ENCODE measurements around the gene GNA15. TPM values are rescaled to one million over a fixed set of nuclear protein-coding genes. Genes with fewer than 3 reads are reported as not detected.

Gene GNA15
- total RNA-seq, 3 donors from 2014 or later (not counting 1 experiment from before 2014, with no cell fraction given), result 3.9 to 10.4 (median 8.4) TPM

DNA sequence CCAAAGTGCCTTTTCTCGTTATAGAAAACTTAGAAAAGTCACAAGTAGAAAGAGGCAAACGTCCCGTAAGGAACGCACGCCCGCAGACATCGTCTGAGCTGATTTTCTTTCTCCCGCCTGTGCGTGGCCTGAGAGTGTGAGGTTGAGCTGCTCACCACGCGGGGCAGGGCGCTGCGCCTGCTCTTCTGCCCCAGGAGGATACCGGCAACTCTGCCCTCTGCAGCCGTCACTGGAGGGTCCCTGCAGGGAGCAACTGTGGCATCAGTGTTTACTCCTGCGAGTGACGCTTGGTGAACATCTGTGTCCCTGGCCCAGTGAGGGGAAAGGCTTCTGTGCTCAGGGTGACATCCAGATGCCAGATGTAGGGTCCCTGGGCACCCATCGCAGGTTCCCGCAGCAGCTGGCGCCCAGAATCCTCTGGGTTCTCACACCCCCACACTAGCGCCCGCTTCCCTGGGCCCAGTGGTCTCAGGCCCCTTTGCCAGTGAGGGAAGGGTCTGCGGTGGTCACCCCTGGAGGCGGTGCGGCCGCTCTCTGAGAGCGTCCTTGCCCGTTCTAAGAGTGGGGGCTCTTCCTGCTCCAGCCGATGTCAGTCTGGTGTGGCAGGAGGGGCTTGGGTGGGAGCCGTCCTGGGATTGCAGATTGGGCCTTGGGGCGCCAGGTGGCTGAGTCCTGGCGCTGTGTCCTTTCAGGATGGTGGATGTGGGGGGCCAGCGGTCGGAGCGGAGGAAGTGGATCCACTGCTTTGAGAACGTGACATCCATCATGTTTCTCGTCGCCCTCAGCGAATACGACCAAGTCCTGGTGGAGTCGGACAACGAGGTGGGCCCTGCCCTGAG, 17.4 kb upstream of the GNA15 start:
- no peaks in the 10 kb centered on the region for H3K4me1 ChIP-seq (ENCODE audit: control insufficient read depth, insufficient read depth, low read length)
- H3K36me3 Mint-ChIP-seq, result no peaks in the 10 kb centered on the region
- H3K36me3 ChIP-seq (ENCODE audit: control insufficient read depth, insufficient read depth, low read length), result no peaks in the 10 kb centered on the region
- H3K27me3 ChIP-seq (ENCODE audit: control insufficient read depth, insufficient read depth, low read length), result no peaks in the 10 kb centered on the region
- intact Hi-C loops (cut with micrococcal nuclease), result no loop called here
- H3K4me1 Mint-ChIP-seq, result no peaks in the 10 kb centered on the region
- ATAC-seq (no peak), DNase-seq (no peak)
- no peak overlapping the region for H3K27ac Mint-ChIP-seq
- H3K27ac ChIP-seq (ENCODE audit: low read length), result no peak overlapping the region
- no peaks in the 10 kb centered on the region for H3K9me3 ChIP-seq (ENCODE audit: control insufficient read depth, insufficient read depth, low read length)
- H3K4me3 Mint-ChIP-seq, result no peak overlapping the region
- H3K27me3 Mint-ChIP-seq (ENCODE audit: low read depth in 2 of 2), result no peaks in the 10 kb centered on the region
- 87% methylated on average over 42 of the region's 42 CpGs for whole genome bisulfite sequencing (ENCODE audit: insufficient coverage)
- H3K4me3 ChIP-seq (ENCODE audit: low read length), result no peak overlapping the region
- no peak for TF ChIP-seq CTCF (IDR thresholded peaks at IDR 0.05)
- no peaks in the 10 kb centered on the region for H3K9me3 Mint-ChIP-seq

GRCh38 chr19:3119071-3119595, 16.7 kb upstream of the GNA15 start:
- Histone ChIP-seq H3K27ac (ENCODE audit: low read length) (no peak overlapping the region), H3K36me3 (ENCODE audit: control insufficient read depth, insufficient read depth, low read length) (no peaks in the 10 kb centered on the region), H3K27me3 (ENCODE audit: control insufficient read depth, insufficient read depth, low read length) (no peaks in the 10 kb centered on the region), H3K9me3 (ENCODE audit: control insufficient read depth, insufficient read depth, low read length) (no peaks in the 10 kb centered on the region), H3K4me3 (ENCODE audit: low read length) (no peak overlapping the region), H3K4me1 (ENCODE audit: control insufficient read depth, insufficient read depth, low read length) (no peaks in the 10 kb centered on the region)
- no peak overlapping the region for H3K27ac Mint-ChIP-seq
- no peak for TF ChIP-seq CTCF (IDR thresholded peaks at IDR 0.05)
- H3K4me3 Mint-ChIP-seq, result no peak overlapping the region
- H3K36me3 Mint-ChIP-seq, result no peaks in the 10 kb centered on the region
- DNase-seq, result no peak
- no peaks in the 10 kb centered on the region for H3K4me1 Mint-ChIP-seq
- no peak for ATAC-seq
- intact Hi-C loops (cut with micrococcal nuclease), result no loop called here
- H3K9me3 Mint-ChIP-seq, result no peaks in the 10 kb centered on the region
- 95% methylated on average over 23 of the region's 23 CpGs for WGBS (ENCODE audit: insufficient coverage)
- no peaks in the 10 kb centered on the region for H3K27me3 Mint-ChIP-seq (ENCODE audit: low read depth in 2 of 2)

DNA sequence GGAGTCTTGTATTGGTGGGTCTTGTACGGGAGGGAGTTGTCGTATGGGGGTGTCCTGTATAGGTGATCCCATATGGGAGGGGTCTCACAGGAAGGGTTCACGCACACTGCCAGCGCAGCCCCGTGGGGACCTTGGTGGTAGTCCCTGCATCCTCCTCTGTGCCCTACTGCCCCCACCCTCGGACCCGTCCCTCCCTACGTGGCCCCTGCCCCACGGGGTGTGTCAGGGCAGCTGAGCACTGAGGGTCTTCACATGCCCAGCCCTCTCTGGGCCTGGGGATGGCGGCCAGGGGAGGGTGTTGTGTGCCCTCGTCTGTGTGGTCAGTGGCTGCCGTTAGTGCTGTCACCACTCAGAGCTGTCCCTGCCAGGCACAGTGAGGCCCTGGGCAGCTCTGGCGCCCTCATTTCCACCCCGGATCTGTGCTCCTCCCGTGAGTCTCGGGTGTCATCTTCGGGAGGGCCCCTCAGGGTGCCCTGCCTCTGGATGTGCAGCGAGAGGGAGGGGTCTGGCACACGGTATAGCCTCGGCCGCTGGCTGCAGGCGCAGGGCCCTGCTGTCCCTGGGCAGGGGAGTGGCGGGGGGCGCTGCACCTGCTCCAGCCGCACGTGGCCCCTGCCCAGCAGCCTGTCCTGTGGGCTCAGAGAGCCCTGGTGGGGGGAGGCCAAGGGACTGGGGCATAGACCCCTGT, 16.0 kb upstream of the GNA15 start:
- ATAC-seq, result no peak
- Mint-ChIP-seq H3K4me1 (no peaks in the 10 kb centered on the region), H3K27me3 (ENCODE audit: low read depth in 2 of 2) (peaks cover 0 to 3% of the 10 kb centered on the region in 2 donors), H3K36me3 (no peaks in the 10 kb centered on the region), H3K9me3 (no peaks in the 10 kb centered on the region), H3K27ac (no peak overlapping the region), H3K4me3 (no peak overlapping the region)
- no peaks in the 10 kb centered on the region for H3K4me1 ChIP-seq (ENCODE audit: control insufficient read depth, insufficient read depth, low read length)
- H3K4me3 ChIP-seq (ENCODE audit: low read length), result no peak overlapping the region
- no peaks in the 10 kb centered on the region for H3K36me3 ChIP-seq (ENCODE audit: control insufficient read depth, insufficient read depth, low read length)
- no peak for DNase-seq
- no peak for TF ChIP-seq CTCF (IDR thresholded peaks at IDR 0.05)
- intact Hi-C loops (cut with micrococcal nuclease), result no loop called here
- H3K27ac ChIP-seq (ENCODE audit: low read length), result no peak overlapping the region
- no peaks in the 10 kb centered on the region for H3K27me3 ChIP-seq (ENCODE audit: control insufficient read depth, insufficient read depth, low read length)
- no peaks in the 10 kb centered on the region for H3K9me3 ChIP-seq (ENCODE audit: control insufficient read depth, insufficient read depth, low read length)
- WGBS (ENCODE audit: insufficient coverage), result 91% methylated on average over 26 of the region's 26 CpGs

All from natural killer cell (primary cell).